ENCODE data around the gene LRRC3B.

The LRRC3B gene

DNA sequence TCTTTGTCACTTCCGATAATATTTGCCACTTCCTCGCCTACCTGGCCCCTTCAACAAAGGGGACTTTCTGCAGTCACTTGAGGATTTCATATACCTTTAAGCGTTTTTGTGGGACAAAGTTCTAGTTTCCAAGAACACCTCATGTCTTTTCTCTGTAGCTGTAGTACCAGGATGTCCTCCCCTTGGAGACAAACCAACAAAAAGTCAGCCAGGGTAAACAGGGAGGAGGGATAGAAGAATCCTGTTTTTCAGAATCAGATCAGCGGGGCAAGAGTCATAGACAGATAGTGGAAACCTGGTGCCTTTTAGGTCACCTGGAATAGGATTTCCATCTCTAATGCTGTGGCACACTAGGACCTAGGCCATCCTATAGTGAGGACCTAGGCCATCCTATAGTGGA, 4.5 kb downstream of the LRRC3B start:
- CTCF ChIA-PET, result no interaction called here
- DNase-seq (ENCODE audit: extremely low spot score), result no peak
- no peak for TF ChIP-seq HDGF (IDR thresholded peaks at IDR 0.05; ENCODE audit: borderline replicate concordance)
- TF ChIP-seq, protein P1, sequence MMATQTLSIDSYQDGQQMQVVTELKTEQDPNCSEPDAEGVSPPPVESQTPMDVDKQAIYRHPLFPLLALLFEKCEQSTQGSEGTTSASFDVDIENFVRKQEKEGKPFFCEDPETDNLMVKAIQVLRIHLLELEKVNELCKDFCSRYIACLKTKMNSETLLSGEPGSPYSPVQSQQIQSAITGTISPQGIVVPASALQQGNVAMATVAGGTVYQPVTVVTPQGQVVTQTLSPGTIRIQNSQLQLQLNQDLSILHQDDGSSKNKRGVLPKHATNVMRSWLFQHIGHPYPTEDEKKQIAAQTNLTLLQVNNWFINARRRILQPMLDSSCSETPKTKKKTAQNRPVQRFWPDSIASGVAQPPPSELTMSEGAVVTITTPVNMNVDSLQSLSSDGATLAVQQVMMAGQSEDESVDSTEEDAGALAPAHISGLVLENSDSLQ (IDR thresholded peaks at IDR 0.05), result no peak
- TF ChIP-seq L3MBTL2 (conservative IDR thresholded peaks at IDR 0.05), result no peak
- no peak for TF ChIP-seq FOXM1 (IDR thresholded peaks at IDR 0.05; ENCODE audit: borderline replicate concordance)
- no peak for TF ChIP-seq LEF1 (IDR thresholded peaks at IDR 0.05; ENCODE audit: borderline replicate concordance)
- no peak for TF ChIP-seq TARDBP (IDR thresholded peaks at IDR 0.05)
- no peak for TF ChIP-seq CTBP1 (IDR thresholded peaks at IDR 0.05; ENCODE audit: borderline replicate concordance)
- TF ChIP-seq ZNF384 (IDR thresholded peaks at IDR 0.05), result no peak
- TF ChIP-seq BHLHE40 (IDR thresholded peaks at IDR 0.05; ENCODE audit: borderline replicate concordance), result no peak
- TF ChIP-seq ARNT (IDR thresholded peaks at IDR 0.05), result no peak
- no peak for TF ChIP-seq FOXA1 (IDR thresholded peaks at IDR 0.05)
- TF ChIP-seq NFRKB (IDR thresholded peaks at IDR 0.05), result no peak
- no peak for TF ChIP-seq SUZ12 (IDR thresholded peaks at IDR 0.05)
- no peak for TF ChIP-seq SP1 (IDR thresholded peaks at IDR 0.05)
- TF ChIP-seq FOXK2 (IDR thresholded peaks at IDR 0.05), result no peak
- TF ChIP-seq ELF4 (IDR thresholded peaks at IDR 0.05), result no peak
- POLR2A ChIA-PET, result no interaction called here

DNA sequence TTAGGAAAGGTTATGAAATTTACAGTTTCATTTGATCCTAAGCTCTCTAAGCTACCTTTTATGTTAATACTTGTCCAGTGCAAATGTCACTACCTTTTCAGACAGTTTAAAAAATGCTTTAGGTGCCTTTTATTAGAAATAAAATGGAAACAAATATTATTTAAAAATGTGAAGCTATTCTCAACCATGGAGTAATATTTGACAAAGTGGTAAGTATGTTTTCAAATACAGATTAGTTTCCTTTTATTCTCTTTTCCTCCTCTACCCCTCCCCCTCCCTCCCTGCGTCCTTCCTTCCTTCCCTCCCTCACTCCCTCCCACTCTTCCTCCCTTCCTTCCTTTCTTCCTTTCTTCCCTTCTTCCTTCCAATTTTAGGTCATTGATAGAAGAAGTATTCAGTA, 6.3 kb downstream of the LRRC3B start:
- ChIA-PET POLR2A (no interaction called here), CTCF (no interaction called here)
- no peak for DNase-seq (ENCODE audit: extremely low spot score)
- TF ChIP-seq L3MBTL2 (conservative IDR thresholded peaks at IDR 0.05), result no peak
- no peak for TF ChIP-seq FOXA1 (IDR thresholded peaks at IDR 0.05)
- TF ChIP-seq BHLHE40 (IDR thresholded peaks at IDR 0.05; ENCODE audit: borderline replicate concordance), result no peak
- no peak for TF ChIP-seq CTBP1 (IDR thresholded peaks at IDR 0.05; ENCODE audit: borderline replicate concordance)
- no peak for TF ChIP-seq FOXK2 (IDR thresholded peaks at IDR 0.05)
- no peak for TF ChIP-seq NFRKB (IDR thresholded peaks at IDR 0.05)
- TF ChIP-seq, protein P1 (IDR thresholded peaks at IDR 0.05), result no peak
- TF ChIP-seq ELF4 (IDR thresholded peaks at IDR 0.05), result no peak
- TF ChIP-seq LEF1 (IDR thresholded peaks at IDR 0.05; ENCODE audit: borderline replicate concordance), result no peak
- TF ChIP-seq TARDBP (IDR thresholded peaks at IDR 0.05), result no peak
- no peak for TF ChIP-seq FOXM1 (IDR thresholded peaks at IDR 0.05; ENCODE audit: borderline replicate concordance)
- TF ChIP-seq HDGF (IDR thresholded peaks at IDR 0.05; ENCODE audit: borderline replicate concordance), result no peak
- TF ChIP-seq SP1 (IDR thresholded peaks at IDR 0.05), result no peak
- TF ChIP-seq ZNF384 (IDR thresholded peaks at IDR 0.05), result no peak
- no peak for TF ChIP-seq SUZ12 (IDR thresholded peaks at IDR 0.05)
- TF ChIP-seq ARNT (IDR thresholded peaks at IDR 0.05), result no peak

DNA sequence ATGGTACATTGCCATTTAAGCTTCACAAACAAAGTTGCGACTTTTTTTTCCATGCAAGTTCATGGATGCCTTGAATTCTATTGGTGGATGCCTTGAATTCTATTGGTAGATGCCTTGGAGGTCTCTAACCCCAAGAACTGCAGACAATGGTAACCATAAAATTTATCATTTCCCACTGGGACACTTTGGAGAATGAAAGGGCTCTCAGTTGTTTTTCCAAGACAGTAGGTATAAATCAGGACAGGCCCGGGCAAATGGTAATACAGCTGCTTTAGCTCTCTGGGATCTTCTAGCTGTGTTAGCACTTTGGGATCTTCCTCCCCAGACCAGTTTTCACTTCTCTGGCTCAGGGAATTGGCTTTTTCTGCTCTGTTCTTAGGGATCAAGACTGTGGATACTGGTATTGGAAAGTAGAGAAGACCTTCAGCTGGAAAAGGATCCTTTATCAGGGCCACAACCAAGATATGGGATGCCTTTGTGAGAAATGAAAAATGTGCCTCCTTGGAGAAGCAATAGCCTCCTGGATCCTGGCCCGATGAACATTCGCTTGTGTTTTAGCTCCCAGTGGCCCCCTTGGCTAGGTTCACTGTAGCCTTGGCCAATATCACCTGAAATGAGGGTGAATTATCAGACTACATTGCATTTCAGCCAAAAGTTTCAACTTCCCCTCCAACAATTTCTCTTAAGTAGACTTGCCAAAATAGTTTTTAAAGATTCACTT, 8.3 kb downstream of the LRRC3B start:
- ChIA-PET CTCF (no interaction called here), POLR2A (no interaction called here)
- TF ChIP-seq FOXM1 (IDR thresholded peaks at IDR 0.05; ENCODE audit: borderline replicate concordance), result no peak
- TF ChIP-seq CTBP1 (IDR thresholded peaks at IDR 0.05; ENCODE audit: borderline replicate concordance), result no peak
- no peak for TF ChIP-seq NFRKB (IDR thresholded peaks at IDR 0.05)
- TF ChIP-seq HDGF (IDR thresholded peaks at IDR 0.05; ENCODE audit: borderline replicate concordance), result no peak
- no peak for TF ChIP-seq ZNF384 (IDR thresholded peaks at IDR 0.05)
- TF ChIP-seq SP1 (IDR thresholded peaks at IDR 0.05), result no peak
- TF ChIP-seq ARNT (IDR thresholded peaks at IDR 0.05), result no peak
- DNase-seq (ENCODE audit: extremely low spot score), result no peak

DNA sequence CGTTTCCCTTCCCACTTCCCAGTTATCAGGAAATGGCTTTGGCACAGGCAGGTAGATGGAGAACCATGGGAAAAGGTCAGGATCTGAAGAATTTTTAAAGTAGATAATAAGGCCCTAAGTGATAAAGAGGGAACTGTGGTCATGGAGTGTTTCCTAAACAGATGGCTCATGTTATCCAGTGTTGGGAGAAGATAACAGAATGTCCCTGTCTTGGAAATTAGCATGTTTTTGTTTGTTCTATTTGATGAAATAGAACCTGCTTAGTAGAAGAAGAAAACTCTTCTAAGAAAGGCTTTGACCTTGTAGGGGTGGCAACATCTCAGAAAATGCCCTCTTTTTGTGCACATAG, 8.8 kb downstream of the LRRC3B start:
- ChIA-PET CTCF (no interaction called here), POLR2A (no interaction called here)

DNA sequence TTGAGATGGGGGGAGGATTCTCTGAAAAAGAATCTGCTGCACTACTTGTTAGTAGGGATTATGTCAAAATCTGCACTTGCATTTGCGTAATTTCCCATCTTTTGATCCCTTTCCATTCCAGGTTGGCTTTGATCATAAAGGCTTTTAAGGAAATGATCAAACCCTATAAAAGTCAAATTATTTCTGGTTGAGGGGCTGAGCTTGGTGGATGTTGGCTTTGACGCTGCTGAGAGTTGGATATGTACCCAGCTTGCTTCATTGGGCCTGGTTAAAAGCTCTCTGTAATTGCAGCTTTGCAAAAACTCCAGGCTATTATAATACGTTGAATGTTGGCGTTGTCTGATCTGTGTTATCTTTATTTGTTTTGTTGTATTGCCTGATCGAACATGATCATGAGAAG, 12.0 kb downstream of the LRRC3B start:
- CTCF ChIA-PET, result no interaction called here
- POLR2A ChIA-PET, result no interaction called here
- no peak for TF ChIP-seq BHLHE40 (IDR thresholded peaks at IDR 0.05; ENCODE audit: borderline replicate concordance)
- no peak for TF ChIP-seq SP1 (IDR thresholded peaks at IDR 0.05)
- no peak for TF ChIP-seq ZNF384 (IDR thresholded peaks at IDR 0.05)
- TF ChIP-seq FOXK2 (IDR thresholded peaks at IDR 0.05), result no peak
- TF ChIP-seq, protein P1 (IDR thresholded peaks at IDR 0.05), result no peak
- no peak for TF ChIP-seq FOXM1 (IDR thresholded peaks at IDR 0.05; ENCODE audit: borderline replicate concordance)
- no peak for TF ChIP-seq SUZ12 (IDR thresholded peaks at IDR 0.05)
- no peak for TF ChIP-seq FOXA1 (IDR thresholded peaks at IDR 0.05)
- no peak for TF ChIP-seq TARDBP (IDR thresholded peaks at IDR 0.05)
- no peak for TF ChIP-seq HDGF (IDR thresholded peaks at IDR 0.05; ENCODE audit: borderline replicate concordance)
- TF ChIP-seq ARNT (IDR thresholded peaks at IDR 0.05), result no peak
- TF ChIP-seq NFRKB (IDR thresholded peaks at IDR 0.05), result no peak
- no peak for TF ChIP-seq ELF4 (IDR thresholded peaks at IDR 0.05)
- TF ChIP-seq CTBP1 (IDR thresholded peaks at IDR 0.05; ENCODE audit: borderline replicate concordance), result no peak
- TF ChIP-seq LEF1 (IDR thresholded peaks at IDR 0.05; ENCODE audit: borderline replicate concordance), result no peak
- TF ChIP-seq L3MBTL2 (conservative IDR thresholded peaks at IDR 0.05), result no peak
- DNase-seq (ENCODE audit: extremely low spot score), result no peak

More for the DNA sequence above, 8.8 kb downstream of the LRRC3B start:
- no peak for TF ChIP-seq CTBP1 (IDR thresholded peaks at IDR 0.05; ENCODE audit: borderline replicate concordance)
- TF ChIP-seq HDGF (IDR thresholded peaks at IDR 0.05; ENCODE audit: borderline replicate concordance), result no peak
- no peak for TF ChIP-seq TARDBP (IDR thresholded peaks at IDR 0.05)
- no peak for TF ChIP-seq NFRKB (IDR thresholded peaks at IDR 0.05)
- no peak for TF ChIP-seq FOXM1 (IDR thresholded peaks at IDR 0.05; ENCODE audit: borderline replicate concordance)
- no peak for TF ChIP-seq FOXK2 (IDR thresholded peaks at IDR 0.05)
- TF ChIP-seq FOXA1 (IDR thresholded peaks at IDR 0.05), result no peak
- DNase-seq (ENCODE audit: extremely low spot score), result no peak

Measured in HEK293T (cell line).